GM20000 (cell line): Measurements from ENCODE around the gene OCSTAMP.

ENCODE experiments used
- DNase-seq: peaks from one replicate; pipeline ENCODE4 v3.0.0; 2012; ENCODE audit warnings: low spot score
- TF ChIP-seq, protein P1 (sequence below): IDR thresholded peaks from 2 replicates; pipeline ENCODE4 v1.5.1; 2012; ENCODE audit warnings: mild to moderate bottlenecking, control low read depth; ENCODE audit errors: extremely low read depth, missing control alignments

Gene OCSTAMP

DNA sequence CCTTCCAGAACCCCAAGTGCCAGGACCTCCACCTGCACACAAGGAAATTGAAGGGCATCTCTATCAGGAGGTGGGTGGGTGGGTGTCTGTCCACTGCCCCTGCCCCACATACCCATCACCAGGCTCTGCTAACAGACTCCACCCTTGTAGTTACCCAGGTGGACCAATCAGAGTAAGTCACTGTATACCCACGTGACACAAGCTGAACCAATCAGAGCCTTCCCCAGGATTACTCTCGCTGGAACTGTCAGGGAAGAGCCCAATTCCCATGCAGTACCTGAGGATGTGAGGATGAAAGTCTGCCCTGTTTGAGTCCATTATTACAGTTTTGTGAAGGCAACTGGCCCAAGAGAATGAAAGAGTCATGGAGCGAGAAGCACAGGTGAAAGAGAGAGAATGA is 4.2 kb downstream of the OCSTAMP start:
- DNase-seq: no peak
- TF ChIP-seq, protein P1, sequence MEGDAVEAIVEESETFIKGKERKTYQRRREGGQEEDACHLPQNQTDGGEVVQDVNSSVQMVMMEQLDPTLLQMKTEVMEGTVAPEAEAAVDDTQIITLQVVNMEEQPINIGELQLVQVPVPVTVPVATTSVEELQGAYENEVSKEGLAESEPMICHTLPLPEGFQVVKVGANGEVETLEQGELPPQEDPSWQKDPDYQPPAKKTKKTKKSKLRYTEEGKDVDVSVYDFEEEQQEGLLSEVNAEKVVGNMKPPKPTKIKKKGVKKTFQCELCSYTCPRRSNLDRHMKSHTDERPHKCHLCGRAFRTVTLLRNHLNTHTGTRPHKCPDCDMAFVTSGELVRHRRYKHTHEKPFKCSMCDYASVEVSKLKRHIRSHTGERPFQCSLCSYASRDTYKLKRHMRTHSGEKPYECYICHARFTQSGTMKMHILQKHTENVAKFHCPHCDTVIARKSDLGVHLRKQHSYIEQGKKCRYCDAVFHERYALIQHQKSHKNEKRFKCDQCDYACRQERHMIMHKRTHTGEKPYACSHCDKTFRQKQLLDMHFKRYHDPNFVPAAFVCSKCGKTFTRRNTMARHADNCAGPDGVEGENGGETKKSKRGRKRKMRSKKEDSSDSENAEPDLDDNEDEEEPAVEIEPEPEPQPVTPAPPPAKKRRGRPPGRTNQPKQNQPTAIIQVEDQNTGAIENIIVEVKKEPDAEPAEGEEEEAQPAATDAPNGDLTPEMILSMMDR: no peak

DNA sequence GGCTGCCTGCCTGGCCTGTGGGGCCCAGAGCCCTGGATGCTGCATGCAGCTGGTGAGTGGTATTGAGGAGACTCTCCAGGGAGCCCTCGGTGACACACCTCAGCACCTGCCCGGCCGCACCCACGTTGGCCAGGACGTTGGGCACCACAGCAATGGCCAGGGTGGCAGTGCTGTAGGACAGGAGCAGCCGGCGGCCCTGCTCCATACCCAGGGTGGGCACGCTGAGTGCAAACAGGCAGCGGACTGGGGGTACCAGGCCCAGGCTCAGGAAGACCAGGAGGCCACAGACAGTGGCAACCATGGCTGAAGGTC is 4.7 kb downstream of the OCSTAMP start:
- no peak for DNase-seq
- TF ChIP-seq, protein P1: no peak

DNA sequence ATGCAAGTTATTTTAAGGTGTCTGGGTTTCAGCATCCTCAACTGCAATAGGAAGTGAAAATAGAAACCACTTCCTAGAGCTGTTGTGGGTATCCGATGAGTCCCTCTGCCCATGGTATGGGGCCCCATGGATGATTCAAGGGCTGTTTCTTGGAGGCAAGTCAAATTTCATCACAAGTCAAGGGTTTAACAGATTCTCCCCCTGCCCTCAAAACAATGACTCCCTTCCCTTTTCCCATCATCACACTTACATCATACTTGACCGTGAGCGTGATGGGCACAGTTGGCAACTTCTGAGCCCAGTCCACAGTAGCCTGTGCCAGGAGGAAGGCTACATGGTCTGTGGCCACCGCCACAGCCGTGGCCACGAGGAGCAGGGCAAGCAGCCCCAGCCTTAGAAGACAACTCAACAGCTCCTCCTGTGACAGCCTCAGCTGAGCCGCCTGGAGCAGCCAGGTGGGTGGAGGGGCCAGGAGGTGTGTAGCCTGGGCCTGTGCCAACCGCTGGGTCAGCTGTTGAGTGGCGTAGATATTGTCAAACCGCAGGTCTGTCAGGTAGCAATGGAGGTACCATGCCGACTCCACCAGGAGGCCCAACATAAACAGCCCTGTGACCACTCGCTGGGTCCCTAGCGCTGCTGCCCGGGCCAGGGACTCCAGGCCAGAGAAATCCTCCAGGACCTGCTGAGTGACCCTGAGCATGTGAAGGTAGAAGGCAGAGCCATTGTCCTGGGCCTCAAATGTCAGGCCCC is 5.2 kb downstream of the OCSTAMP start:
- TF ChIP-seq, protein P1: no peak

DNA sequence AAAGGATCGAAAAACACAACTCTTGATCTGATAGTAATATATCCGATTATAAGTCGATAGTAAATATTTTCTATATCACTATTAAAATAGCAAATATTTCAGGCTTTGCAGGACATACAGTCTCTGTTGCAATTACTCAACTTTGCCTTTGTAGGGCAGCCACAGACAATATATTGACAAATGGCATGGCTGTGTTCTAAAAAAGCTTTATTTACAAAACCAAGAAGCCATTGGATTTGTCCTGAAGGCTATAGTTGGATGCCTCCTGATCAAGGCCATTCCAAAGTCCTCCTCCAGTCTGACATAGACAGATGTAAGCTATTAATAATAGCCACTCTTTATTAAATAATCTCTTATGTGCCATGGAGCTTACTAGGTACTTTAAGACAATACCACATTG is 5.9 kb downstream of the OCSTAMP start:
- TF ChIP-seq, protein P1: peak; percentile 24
- no peak for DNase-seq

More for the DNA sequence above, 5.2 kb downstream of the OCSTAMP start:
- peak; percentile 60 for DNase-seq

DNA sequence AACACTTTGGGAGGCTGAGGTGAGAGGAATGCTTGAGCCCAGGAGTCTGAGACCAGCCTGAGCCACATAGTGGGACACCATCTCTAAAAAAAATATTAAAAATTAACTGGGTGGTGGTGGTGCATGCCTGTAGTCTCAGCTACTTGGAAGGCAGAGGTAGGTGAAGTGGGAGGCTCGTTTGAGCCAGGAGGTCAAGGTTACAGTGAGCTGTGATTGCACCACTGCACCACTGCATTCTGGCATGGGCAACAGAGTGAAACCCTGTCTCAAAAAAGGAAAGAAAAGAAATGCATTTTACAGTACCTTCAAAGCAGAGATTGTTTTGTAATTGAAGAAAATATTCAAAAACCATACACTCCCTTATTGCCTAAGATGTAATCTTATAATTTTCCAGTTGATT is 6.5 kb downstream of the OCSTAMP start:
- TF ChIP-seq, protein P1: no peak
- no peak for DNase-seq

DNA sequence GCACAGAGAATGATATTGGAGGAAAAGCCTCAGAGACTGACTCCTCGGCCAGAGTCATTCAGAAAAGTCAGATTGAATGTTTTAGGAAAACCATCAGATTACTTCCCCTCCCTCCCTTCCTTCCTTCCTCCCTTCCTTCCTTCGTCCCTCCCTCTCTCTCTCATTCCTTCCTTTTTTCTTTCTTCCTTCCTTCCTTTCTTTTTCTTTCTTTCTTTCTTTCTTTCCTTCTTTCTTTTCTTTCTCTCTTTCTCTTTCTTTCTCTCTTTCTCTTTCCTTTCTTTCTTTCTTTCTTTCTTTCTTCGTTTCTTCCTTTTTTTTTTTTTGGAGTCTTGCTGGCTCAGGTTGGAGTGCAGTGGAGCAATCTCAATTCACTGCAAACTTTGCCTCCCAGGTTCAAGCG is 7.4 kb downstream of the OCSTAMP start:
- no peak for DNase-seq
- TF ChIP-seq, protein P1: no peak

DNA sequence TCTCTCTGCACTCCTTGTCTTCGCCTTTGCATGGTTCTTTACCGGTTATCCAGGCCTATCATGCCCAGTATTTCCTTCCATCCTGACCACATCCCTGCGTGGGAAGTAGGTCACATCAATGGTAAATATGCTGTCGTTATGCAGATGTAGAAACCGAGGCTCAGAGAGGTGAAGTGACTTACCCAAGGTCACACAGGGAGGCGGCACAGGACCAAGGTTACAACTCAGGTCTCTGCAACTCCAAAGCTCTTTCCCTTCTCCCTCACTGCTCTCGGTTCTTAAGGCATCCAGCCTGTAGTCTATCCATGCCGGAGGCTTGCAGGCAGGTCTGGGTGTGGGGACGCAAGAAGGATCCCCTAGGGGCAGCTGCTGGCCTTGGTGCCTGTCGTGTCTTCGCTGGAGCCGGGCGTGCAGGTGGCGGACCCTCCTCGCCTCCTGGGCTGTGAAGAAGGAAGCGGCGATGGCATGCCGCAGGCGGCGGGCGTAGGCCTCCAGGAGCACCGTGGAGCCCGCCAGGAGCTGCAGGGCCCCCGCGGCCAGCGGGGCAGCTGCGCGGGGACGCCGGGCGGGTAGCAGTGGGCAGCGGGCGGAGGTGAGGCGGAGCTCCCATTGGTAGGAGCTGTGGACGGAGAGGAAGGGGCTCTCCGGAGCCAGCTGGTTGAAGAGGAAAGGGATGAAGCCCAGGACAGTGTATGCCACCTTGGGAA is 9.1 kb downstream of the OCSTAMP start:
- TF ChIP-seq, protein P1: no peak
- no peak for DNase-seq
